AG09319 (cell line): Measurements from ENCODE around the gene TUBB1.

Experiments
- DNase-seq: peaks from one replicate; pipeline ENCODE4 v3.0.0-alpha.2; 2010; ENCODE audit warnings: low read depth; ENCODE audit errors: extremely low read depth
- TF ChIP-seq, protein P1 (sequence below): IDR thresholded peaks from 2 replicates; pipeline ENCODE4 v1.5.1; 2011; ENCODE audit warnings: low read depth, mild to moderate bottlenecking, inconsistent platforms, low read length, moderate library complexity

Gene TUBB1

DNA sequence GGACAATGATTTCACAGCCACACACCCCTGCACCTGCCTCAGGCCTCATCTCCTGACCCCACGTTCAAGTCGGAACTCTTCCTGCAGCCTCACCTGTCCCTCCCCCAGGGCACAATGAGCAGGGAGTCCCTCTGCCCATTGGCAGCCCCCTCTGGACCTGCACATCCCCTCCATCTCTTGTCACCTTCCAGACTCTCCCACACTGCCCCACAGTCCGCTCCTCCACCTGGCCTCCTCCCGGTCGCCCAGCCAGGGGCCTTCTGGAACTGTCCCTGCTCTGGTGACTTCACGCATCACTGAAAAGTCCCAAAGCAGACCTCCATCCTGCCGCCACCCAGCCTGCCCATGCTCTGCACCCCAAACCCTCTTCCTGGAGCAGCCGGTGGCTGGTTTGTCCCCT, 16.8 kb upstream of the TUBB1 start:
- no peak for DNase-seq
- TF ChIP-seq, protein P1, sequence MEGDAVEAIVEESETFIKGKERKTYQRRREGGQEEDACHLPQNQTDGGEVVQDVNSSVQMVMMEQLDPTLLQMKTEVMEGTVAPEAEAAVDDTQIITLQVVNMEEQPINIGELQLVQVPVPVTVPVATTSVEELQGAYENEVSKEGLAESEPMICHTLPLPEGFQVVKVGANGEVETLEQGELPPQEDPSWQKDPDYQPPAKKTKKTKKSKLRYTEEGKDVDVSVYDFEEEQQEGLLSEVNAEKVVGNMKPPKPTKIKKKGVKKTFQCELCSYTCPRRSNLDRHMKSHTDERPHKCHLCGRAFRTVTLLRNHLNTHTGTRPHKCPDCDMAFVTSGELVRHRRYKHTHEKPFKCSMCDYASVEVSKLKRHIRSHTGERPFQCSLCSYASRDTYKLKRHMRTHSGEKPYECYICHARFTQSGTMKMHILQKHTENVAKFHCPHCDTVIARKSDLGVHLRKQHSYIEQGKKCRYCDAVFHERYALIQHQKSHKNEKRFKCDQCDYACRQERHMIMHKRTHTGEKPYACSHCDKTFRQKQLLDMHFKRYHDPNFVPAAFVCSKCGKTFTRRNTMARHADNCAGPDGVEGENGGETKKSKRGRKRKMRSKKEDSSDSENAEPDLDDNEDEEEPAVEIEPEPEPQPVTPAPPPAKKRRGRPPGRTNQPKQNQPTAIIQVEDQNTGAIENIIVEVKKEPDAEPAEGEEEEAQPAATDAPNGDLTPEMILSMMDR, result no peak

DNA sequence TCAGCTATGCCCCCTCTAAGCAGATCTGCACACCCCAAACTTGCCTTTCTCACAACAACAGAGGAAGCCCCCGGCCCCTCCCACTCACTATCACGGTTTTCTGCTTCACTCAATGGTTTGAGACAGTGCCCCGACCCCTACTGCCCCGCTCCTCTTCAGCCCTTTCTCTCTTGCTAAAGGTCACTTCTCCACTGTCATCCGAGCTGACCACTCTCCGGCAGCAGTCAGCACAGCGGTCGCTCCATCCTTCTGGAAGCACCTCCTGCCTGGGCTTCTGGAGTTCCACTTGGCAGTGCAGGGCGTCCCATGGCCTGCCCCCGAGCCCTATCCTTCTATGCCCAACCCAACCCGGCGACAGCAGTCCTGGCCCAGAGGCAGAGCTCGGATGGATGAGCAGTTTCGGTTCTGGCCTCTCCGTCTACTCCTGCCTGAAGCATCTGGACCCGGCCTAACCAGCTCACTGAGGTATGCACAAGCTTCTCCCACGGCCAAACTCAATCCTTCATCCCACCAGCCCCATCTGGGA, 16.3 kb upstream of the TUBB1 start:
- DNase-seq, result no peak
- TF ChIP-seq, protein P1, result no peak

DNA sequence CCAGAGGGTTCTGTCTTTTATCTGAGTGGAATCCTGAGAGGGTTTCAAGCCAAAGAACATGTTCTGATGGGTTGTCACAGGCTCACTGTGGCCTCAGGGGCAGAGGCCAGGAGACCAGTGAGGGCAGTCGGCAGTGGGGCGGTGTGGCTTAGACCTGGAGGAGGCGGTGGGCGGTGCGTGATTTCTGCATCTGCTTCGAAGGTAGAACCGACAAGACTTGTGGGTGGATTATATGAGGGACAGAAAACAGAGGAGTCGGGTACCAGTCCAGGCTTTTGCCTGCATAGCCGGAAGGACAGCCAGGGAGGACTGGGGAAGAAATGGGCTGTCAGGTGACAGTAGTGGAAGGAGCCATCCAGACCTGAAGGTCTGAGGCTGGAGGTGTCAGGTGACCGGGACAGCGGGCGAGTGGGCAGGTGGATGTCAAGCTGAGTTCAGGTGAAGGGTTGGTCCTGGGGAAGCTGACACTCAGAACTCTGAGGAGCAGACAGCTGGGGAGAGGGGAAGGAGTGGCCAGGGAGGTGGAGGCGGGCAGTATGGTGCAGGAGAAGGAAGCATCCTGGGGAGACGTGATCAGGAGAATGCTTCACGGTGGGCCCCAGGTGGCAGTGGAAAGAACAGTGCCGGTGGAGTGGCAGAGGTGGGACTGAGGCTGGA, 15.3 kb upstream of the TUBB1 start:
- TF ChIP-seq, protein P1, result no peak
- no peak for DNase-seq

DNA sequence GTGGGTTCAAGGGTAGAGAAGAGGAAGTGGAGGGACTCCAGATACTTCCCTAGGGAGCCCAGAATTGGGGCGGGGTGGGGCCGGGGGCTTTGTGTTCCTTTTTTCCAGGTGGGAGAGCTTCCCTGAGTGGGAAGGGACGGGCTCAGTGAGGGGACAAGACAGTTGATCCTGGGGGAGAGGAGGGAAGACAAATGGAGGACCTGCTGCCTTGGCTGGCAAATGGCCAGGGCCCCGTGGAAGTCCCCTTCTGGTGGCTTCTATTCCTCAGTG, 14.8 kb upstream of the TUBB1 start:
- TF ChIP-seq, protein P1, result no peak
- DNase-seq, result no peak

DNA sequence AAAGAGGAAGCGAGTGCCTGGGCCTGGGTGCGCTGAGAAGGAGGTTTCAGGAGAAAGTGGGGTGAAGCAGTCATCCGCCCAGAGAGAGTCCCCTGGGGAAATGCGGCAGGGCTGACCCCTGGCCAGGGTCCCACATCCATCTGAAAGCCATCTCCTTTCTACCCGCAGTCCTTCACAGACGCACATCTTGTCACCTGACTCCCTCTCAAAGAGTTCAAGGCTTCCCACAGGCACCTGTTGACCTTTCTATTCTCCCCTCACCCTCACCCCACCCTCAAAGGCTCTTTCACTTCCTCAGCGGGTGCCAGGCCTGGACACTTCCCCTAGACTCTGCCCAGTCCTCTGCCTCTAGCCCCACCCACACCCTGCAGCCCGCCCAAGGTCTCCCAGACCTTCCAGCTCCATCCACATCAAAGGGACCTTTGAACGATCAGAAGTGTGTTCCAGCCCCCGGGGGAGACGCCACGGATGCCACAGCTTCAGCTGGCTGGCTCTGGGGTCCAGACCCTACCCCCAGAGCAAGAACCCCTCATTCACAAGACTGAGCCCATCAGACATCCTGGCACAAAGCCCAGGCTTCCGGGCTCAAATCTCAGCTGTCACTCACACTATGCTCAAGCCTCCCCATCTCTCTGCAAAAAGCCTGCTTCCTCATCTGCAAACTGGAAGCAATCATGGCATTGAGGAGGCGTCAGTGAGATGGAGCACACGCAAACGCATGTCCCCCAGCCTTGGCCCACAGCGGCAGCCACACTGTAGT, 14.3 kb upstream of the TUBB1 start:
- TF ChIP-seq, protein P1, result no peak
- DNase-seq, result no peak

DNA sequence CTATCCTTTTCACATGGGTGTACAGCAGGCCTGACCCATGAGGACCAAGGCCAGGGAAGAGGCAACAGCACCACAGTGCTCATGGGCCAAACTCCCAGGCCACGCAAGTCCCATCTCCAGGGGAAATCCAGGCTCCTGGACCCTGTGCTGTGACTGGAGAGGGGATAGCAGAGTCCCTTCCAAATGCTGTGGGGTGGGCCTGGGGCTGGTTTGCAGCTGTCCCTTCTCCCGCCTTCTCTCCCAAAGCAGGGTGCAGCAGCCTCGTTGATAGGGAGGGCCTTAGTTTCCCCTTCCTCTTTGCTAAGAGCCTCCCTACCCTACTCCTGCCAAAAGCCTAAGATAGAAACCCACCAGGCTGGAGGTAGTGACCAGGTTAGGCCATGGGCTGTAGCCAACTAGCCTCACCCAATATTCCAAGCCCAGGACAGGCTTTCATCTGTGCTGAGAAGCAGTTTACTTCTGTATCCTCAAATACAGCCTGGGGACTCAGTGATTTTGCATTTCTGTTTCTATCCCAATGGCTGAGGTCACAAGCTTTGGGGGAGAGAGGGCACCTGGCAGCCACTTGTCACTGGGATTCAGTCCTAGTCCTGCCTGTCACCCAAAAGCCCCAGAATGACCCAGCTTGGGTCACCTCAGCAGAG, 13.6 kb upstream of the TUBB1 start:
- TF ChIP-seq, protein P1, result no peak
- DNase-seq, result no peak
